Hematopoietic multipotent progenitor cell treated with erythropoietin and hydrocortisone succinate and interleukin-3 and kit ligand, for 17 days (in vitro differentiated cells): ENCODE data around the gene FHIP1A.

ENCODE experiments used
- DNase-seq: peaks from one replicate; pipeline ENCODE4 v3.0.0-alpha.2; 2015; ENCODE audit warnings: low spot score

The FHIP1A gene

GRCh38 chr4:151418385-151418784 is 9.4 kb downstream of the FHIP1A start:
- DNase-seq, result no peak

GRCh38 chr4:151418856-151419255 is 9.9 kb downstream of the FHIP1A start:
- DNase-seq, result no peak

GRCh38 chr4:151420250-151420807 is 11.4 kb downstream of the FHIP1A start:
- no peak for DNase-seq

GRCh38 chr4:151422854-151423253 is 13.9 kb downstream of the FHIP1A start:
- DNase-seq, result no peak

GRCh38 chr4:151426513-151426912 is 17.5 kb downstream of the FHIP1A start:
- DNase-seq, result no peak

GRCh38 chr4:151427266-151427665 is 18.3 kb downstream of the FHIP1A start:
- DNase-seq, result no peak

- DNase-seq, result no peak
Observed at GRCh38 chr4:151428346-151428745, 19.4 kb downstream of the FHIP1A start.

GRCh38 chr4:151429957-151430570 is 21.1 kb downstream of the FHIP1A start:
- DNase-seq, result no peak

GRCh38 chr4:151430740-151431457 is 21.9 kb downstream of the FHIP1A start:
- DNase-seq, result no peak

- DNase-seq, result no peak
Observed at GRCh38 chr4:151431728-151432127, 22.8 kb downstream of the FHIP1A start.

GRCh38 chr4:151432654-151433053 is 23.7 kb downstream of the FHIP1A start:
- no peak for DNase-seq

GRCh38 chr4:151434183-151434860 is 25.3 kb downstream of the FHIP1A start:
- DNase-seq, result no peak

GRCh38 chr4:151436093-151436518 is 27.1 kb downstream of the FHIP1A start:
- no peak for DNase-seq

GRCh38 chr4:151437505-151437904 is 28.5 kb downstream of the FHIP1A start:
- no peak for DNase-seq

- no peak for DNase-seq
Observed at GRCh38 chr4:151438154-151438553, 29.2 kb downstream of the FHIP1A start.

GRCh38 chr4:151439320-151439719 is 30.3 kb downstream of the FHIP1A start:
- DNase-seq, result no peak

GRCh38 chr4:151442002-151442401 is 33.0 kb downstream of the FHIP1A start:
- DNase-seq, result no peak

- DNase-seq, result no peak
Observed at GRCh38 chr4:151443247-151443646, 34.3 kb downstream of the FHIP1A start.

GRCh38 chr4:151443752-151444151 is 34.8 kb downstream of the FHIP1A start:
- DNase-seq, result no peak

- DNase-seq, result no peak
Observed at GRCh38 chr4:151446208-151446607, 37.2 kb downstream of the FHIP1A start.

GRCh38 chr4:151454513-151454912 is 45.5 kb downstream of the FHIP1A start:
- DNase-seq, result no peak

- no peak for DNase-seq
Observed at GRCh38 chr4:151455212-151455611, 46.2 kb downstream of the FHIP1A start.

- DNase-seq, result no peak
Observed at GRCh38 chr4:151458148-151458547, 49.2 kb downstream of the FHIP1A start.
